Non-pigmented ciliary epithelial cell (primary cell): Measurements from ENCODE around the gene RHBDD2.
"Not testable (repeated sequence)": the region's sequence is repeated elsewhere in the genome, so short reads cannot be mapped to it uniquely, and the experiment has no call there.

Source experiments
- DNase-seq: peaks from one replicate; pipeline ENCODE4 v3.0.0-alpha.2; 2010; ENCODE audit warnings: low read depth

RHBDD2 gene

GRCh38 chr7:75866489-75867389 lies 12.1 kb upstream of the RHBDD2 start:
- no peak for DNase-seq

- DNase-seq = no peak
These were observed 11.5 kb upstream of the RHBDD2 start for GRCh38 chr7:75867390-75867717.

GRCh38 chr7:75868153-75868552 lies 10.7 kb upstream of the RHBDD2 start:
- DNase-seq = no peak

- no peak for DNase-seq
These were observed 9.0 kb upstream of the RHBDD2 start for GRCh38 chr7:75869776-75870379.

- no peak for DNase-seq
These were observed 8.2 kb upstream of the RHBDD2 start for GRCh38 chr7:75870557-75871161.

- DNase-seq = no peak
These were observed 6.6 kb upstream of the RHBDD2 start for GRCh38 chr7:75872073-75872782.

GRCh38 chr7:75874180-75874579 lies 4.7 kb upstream of the RHBDD2 start:
- DNase-seq = not testable (repeated sequence)

- DNase-seq = no peak
These were observed 3.4 kb upstream of the RHBDD2 start for GRCh38 chr7:75875113-75876080.

GRCh38 chr7:75876126-75876881 lies 2.5 kb upstream of the RHBDD2 start:
- DNase-seq = no peak

GRCh38 chr7:75878312-75878768 lies 494 bp upstream of the RHBDD2 start:
- no peak for DNase-seq

- peak; percentile 56 for DNase-seq
These were observed 944 bp downstream of the RHBDD2 start for GRCh38 chr7:75879771-75880184.

- DNase-seq = no peak
These were observed 1.4 kb downstream of the RHBDD2 start for GRCh38 chr7:75880242-75880641.

- no peak for DNase-seq
These were observed 2.7 kb downstream of the RHBDD2 start for GRCh38 chr7:75881436-75882095.

GRCh38 chr7:75883265-75883824 lies 4.5 kb downstream of the RHBDD2 start:
- DNase-seq = not testable (repeated sequence)

GRCh38 chr7:75884476-75884875 lies 5.6 kb downstream of the RHBDD2 start:
- DNase-seq = no peak

- no peak for DNase-seq
These were observed 6.2 kb downstream of the RHBDD2 start for GRCh38 chr7:75885036-75885435.

GRCh38 chr7:75887669-75888369 lies 9.0 kb downstream of the RHBDD2 start:
- DNase-seq = no peak

- no peak for DNase-seq
These were observed 9.8 kb downstream of the RHBDD2 start for GRCh38 chr7:75888464-75889222.
